Measurements from ENCODE around the gene CPTP. TPM values are rescaled to one million over a fixed set of nuclear protein-coding genes. Genes with fewer than 3 reads are reported as not detected.
"Not testable (repeated sequence)": the region's sequence is repeated elsewhere in the genome, so short reads cannot be mapped to it uniquely, and the experiment has no call there.

CPTP gene
- total RNA-seq, 2 donors from 2014 or later, result 35.6 to 64.1 TPM

- Histone ChIP-seq H3K4me1 (peaks cover 0 to 12% of the 10 kb centered on the region in 2 donors), H3K27me3 (no peaks in the 10 kb centered on the region), H3K27ac (no peak overlapping the region), H3K36me3 (peaks cover 66% of the 10 kb centered on the region), H3K9me3 (no peaks in the 10 kb centered on the region), H3K4me3 (no peak overlapping the region)
- DNase-seq (ENCODE audit: low spot score), result no peak
- TF ChIP-seq, protein P1, sequence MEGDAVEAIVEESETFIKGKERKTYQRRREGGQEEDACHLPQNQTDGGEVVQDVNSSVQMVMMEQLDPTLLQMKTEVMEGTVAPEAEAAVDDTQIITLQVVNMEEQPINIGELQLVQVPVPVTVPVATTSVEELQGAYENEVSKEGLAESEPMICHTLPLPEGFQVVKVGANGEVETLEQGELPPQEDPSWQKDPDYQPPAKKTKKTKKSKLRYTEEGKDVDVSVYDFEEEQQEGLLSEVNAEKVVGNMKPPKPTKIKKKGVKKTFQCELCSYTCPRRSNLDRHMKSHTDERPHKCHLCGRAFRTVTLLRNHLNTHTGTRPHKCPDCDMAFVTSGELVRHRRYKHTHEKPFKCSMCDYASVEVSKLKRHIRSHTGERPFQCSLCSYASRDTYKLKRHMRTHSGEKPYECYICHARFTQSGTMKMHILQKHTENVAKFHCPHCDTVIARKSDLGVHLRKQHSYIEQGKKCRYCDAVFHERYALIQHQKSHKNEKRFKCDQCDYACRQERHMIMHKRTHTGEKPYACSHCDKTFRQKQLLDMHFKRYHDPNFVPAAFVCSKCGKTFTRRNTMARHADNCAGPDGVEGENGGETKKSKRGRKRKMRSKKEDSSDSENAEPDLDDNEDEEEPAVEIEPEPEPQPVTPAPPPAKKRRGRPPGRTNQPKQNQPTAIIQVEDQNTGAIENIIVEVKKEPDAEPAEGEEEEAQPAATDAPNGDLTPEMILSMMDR (IDR thresholded peaks at IDR 0.05), result no peak
Measured at GRCh38 chr1:1314678-1315335, 9.8 kb upstream of the CPTP start.

GRCh38 chr1:1315435-1315954 is 9.1 kb upstream of the CPTP start:
- TF ChIP-seq, protein P1 (IDR thresholded peaks at IDR 0.05), result no peak
- Histone ChIP-seq H3K9me3 (no peaks in the 10 kb centered on the region), H3K36me3 (peaks cover 73% of the 10 kb centered on the region), H3K4me1 (peaks cover 0 to 9% of the 10 kb centered on the region in 2 donors), H3K4me3 (no peak overlapping the region), H3K27ac (no peak overlapping the region), H3K27me3 (no peaks in the 10 kb centered on the region)
- no peak for DNase-seq (ENCODE audit: low spot score)

DNA sequence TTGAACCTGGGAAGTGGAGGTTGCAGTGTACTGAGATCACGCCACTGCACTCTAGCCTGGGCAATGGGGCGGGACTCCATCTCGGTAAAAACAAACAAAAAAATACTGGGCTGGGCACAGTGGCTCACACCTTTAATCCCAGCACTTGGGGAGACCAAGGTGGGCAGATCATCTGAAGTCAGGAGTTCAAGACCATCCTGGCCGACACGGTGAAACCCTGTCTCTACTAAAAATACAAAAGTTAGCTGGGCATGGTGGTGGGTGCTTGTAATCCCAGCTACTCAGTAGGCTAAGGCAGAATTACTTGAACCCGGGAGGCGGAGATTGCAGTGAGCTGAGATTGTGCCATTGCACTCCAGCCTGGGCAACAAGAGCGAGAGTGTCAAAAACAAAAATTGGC is 8.4 kb upstream of the CPTP start:
- DNase-seq (ENCODE audit: low spot score); H3K9me3 ChIP-seq; H3K27ac ChIP-seq; H3K27me3 ChIP-seq; H3K4me3 ChIP-seq: not testable (repeated sequence)
- H3K4me1 ChIP-seq, result peaks cover 0 to 16% of the 10 kb centered on the region in 2 donors
- peaks cover 69% of the 10 kb centered on the region for H3K36me3 ChIP-seq

DNA sequence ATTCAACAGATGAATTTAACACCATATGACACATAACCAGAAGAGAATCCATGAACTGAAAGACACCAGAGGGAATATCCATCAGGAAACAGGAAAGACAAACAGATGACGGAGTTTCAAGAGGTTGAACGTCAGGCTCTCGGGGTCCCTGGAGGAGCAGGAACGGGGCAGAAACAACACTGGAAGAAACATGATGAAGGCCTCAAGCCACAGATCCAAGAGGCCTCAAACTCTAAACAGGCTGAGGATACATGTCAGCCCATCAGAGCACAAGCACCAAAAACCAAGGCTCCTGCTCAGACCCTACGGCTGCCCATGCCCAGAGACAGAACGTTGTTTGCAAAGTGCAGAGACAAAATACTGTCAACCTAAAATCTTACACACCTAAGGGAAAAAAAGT is 7.2 kb upstream of the CPTP start:
- DNase-seq (ENCODE audit: low spot score), result no peak
- H3K4me3 ChIP-seq, result no peak overlapping the region
- TF ChIP-seq, protein P1 (IDR thresholded peaks at IDR 0.05), result no peak
- peaks cover 0 to 28% of the 10 kb centered on the region in 2 donors for H3K4me1 ChIP-seq
- no peaks in the 10 kb centered on the region for H3K9me3 ChIP-seq
- H3K27me3 ChIP-seq, result no peaks in the 10 kb centered on the region
- peak overlapping the region; percentile 61 to 83 for H3K27ac ChIP-seq
- H3K36me3 ChIP-seq, result peaks cover 60% of the 10 kb centered on the region

DNA sequence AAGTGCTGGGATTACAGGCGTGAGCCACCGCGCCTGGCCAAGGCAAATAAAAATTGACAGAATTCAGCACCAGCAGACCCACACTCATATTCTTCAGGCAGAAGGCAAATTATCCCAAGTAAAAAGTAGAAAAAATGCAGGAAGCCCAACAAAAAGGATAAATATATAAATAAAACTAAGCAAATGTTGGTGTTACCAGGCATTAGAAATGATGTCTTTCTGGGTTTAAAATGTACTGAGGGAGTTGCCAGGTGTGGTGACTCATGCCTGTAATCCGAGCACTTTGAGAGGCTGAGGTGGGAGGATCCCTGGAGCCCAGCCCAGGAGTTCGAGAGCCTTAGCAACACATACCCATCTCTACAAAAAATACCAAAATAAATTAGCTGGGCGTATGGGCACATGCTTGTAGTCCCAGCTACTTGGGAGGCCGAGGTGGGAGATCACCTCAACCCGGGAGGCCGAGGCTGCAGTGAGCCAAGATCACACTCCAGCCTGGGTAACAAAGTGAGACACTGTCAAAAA is 6.4 kb upstream of the CPTP start:
- Histone ChIP-seq H3K27ac (peak overlapping the region; percentile 61 to 83), H3K4me1 (peaks cover 0 to 36% of the 10 kb centered on the region in 2 donors), H3K4me3 (no peak overlapping the region), H3K9me3 (no peaks in the 10 kb centered on the region), H3K36me3 (peaks cover 53% of the 10 kb centered on the region), H3K27me3 (no peaks in the 10 kb centered on the region)
- TF ChIP-seq, protein P1 (IDR thresholded peaks at IDR 0.05), result no peak
- DNase-seq (ENCODE audit: low spot score), result peak; percentile 88

- Histone ChIP-seq H3K36me3 (peaks cover 45% of the 10 kb centered on the region), H3K27me3 (no peaks in the 10 kb centered on the region), H3K4me1 (peaks cover 0 to 41% of the 10 kb centered on the region in 2 donors), H3K27ac (peak overlapping the region; percentile 61 to 83), H3K9me3 (no peaks in the 10 kb centered on the region), H3K4me3 (no peak overlapping the region)
- TF ChIP-seq, protein P1 (IDR thresholded peaks at IDR 0.05), result no peak
- DNase-seq (ENCODE audit: low spot score), result no peak
Measured at GRCh38 chr1:1318777-1319645, 5.6 kb upstream of the CPTP start.

Measured in right atrium auricular region (tissue), 2 donors.